Measurements from ENCODE around the gene HAGHL. TPM values are rescaled to one million over a fixed set of nuclear protein-coding genes. Genes with fewer than 3 reads are reported as not detected.

The HAGHL gene
- total RNA-seq, 1 experiment from 2014 or later, result 6.8 TPM

DNA sequence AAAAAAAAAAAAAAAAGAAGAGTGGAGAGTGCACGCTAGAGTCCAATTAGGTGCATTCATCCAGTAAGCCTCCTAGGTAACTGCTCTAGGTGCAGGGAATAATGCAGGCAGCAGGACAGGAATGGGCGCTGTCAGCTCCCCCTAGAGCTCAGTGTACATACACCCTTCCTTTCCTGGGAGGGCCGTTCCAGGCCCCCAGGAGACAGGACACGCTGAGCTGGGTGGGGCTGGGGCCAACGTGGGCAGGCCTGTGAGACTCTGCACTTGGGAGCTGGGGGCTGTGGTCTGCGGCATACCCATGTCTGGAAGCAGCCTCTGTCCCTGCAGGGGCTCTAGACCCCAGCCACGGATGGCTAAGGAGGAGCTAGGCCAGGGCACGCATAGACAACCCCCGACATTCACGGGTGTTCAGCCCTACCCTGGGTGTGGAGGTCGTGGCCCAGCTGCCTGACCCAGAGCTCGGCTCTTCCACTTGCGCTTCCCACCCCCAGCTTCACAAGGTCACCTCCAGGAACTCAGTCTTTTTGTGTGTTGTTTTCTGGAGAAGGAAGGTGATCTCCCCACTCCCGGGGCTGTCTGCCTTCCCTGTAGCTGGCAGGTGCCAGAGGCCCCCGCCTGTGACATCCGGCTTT lies 7.0 kb upstream of the HAGHL start:
- TF ChIP-seq, protein P1, sequence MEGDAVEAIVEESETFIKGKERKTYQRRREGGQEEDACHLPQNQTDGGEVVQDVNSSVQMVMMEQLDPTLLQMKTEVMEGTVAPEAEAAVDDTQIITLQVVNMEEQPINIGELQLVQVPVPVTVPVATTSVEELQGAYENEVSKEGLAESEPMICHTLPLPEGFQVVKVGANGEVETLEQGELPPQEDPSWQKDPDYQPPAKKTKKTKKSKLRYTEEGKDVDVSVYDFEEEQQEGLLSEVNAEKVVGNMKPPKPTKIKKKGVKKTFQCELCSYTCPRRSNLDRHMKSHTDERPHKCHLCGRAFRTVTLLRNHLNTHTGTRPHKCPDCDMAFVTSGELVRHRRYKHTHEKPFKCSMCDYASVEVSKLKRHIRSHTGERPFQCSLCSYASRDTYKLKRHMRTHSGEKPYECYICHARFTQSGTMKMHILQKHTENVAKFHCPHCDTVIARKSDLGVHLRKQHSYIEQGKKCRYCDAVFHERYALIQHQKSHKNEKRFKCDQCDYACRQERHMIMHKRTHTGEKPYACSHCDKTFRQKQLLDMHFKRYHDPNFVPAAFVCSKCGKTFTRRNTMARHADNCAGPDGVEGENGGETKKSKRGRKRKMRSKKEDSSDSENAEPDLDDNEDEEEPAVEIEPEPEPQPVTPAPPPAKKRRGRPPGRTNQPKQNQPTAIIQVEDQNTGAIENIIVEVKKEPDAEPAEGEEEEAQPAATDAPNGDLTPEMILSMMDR (IDR thresholded peaks at IDR 0.05; ENCODE audit: insufficient read depth in 1 of 2, low read depth in 1 of 2, low read length in 1 of 2, severe bottlenecking in 1 of 2, unreplicated experiment in 1 of 2), result peak; percentile 6 to 42
- Mint-ChIP-seq H3K27me3 (ENCODE audit: insufficient read depth, unreplicated experiment) (no peaks in the 10 kb centered on the region), H3K36me3 (ENCODE audit: insufficient read depth, unreplicated experiment) (peaks cover 10% of the 10 kb centered on the region), H3K9me3 (ENCODE audit: unreplicated experiment) (no peaks in the 10 kb centered on the region), H3K4me1 (ENCODE audit: low read depth, unreplicated experiment) (no peaks in the 10 kb centered on the region), H3K27ac (ENCODE audit: unreplicated experiment) (peak overlapping the region; percentile 39), H3K4me3 (ENCODE audit: unreplicated experiment) (peak overlapping the region; percentile 73)
- intact Hi-C loops (cut with micrococcal nuclease; ENCODE audit: unreplicated experiment), result loop anchor here (10.0 kb wide), 1 partner anchor 65 kb away; the partner anchor contains the start of genes CHTF18 and RPUSD1
- H3K9me3 ChIP-seq, result no peaks in the 10 kb centered on the region
- H3K36me3 ChIP-seq (ENCODE audit: control insufficient read depth, insufficient read depth, low read length), result no peaks in the 10 kb centered on the region
- POLR2A ChIA-PET, result interaction anchor here (0.9 to 2.4 kb wide), 3 partner anchors 25 to 68 kb away, joined by 3 to 12 read pairs (median 4); partner anchors contain the start of genes CHTF18 and RPUSD1
- TSS peak; percentile 71 for BruUV-seq (replicated peaks)
- CTCF ChIA-PET, result interaction anchor here (0.6 to 1.0 kb wide), 7 partner anchors 8 to 335 kb away, joined by 3 to 4 read pairs (median 3); partner anchors contain the start of genes CHTF18 and RPUSD1
- DNase-seq, result peak; percentile 58 to 69
- peaks cover 29% of the 10 kb centered on the region for H3K4me1 ChIP-seq
- H3K27me3 ChIP-seq (replicated peaks; ENCODE audit: control insufficient read depth, insufficient read depth, low read length), result no peaks in the 10 kb centered on the region
- H3K4me3 ChIP-seq (ENCODE audit: low read depth, low read length), result peak overlapping the region; percentile 86

DNA sequence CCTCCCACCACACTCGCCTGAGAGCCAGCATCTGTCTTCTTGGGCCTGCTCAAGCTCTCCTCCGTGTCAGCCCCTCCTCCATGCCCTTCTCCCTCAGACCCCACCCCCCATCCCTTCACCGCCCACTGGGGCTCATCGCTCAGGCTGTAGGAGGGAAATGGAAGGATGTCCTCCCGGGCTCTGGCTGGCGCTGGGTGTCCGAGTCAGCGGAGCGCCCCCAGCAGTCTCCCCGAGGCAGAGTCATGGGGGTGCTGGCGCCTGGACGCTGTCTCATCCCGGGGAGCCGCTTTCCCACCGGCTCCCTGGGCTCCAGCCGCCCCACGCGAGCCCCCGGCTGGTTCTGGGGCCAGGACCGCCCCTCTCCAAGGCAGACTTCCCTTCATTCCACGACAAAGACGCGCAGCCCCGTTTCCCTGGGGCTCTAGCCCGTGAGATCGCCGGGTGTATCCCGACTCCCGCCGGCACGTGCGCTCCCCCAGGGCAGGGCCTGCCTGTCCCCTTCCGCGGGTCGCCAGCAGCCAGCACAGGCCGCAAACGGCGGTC lies 6.4 kb upstream of the HAGHL start:
- ChIA-PET POLR2A (interaction anchor here (0.9 to 2.4 kb wide), 4 partner anchors 8 to 68 kb away, joined by 3 to 12 read pairs (median 5); partner anchors contain the start of genes CHTF18 and RPUSD1), CTCF (interaction anchor here (0.6 to 1.7 kb wide), 5 partner anchors 8 to 335 kb away, joined by 3 to 13 read pairs (median 3); no protein-coding TSS in a partner anchor)
- Histone ChIP-seq H3K4me3 (ENCODE audit: low read depth, low read length) (peak overlapping the region; percentile 86), H3K27me3 (replicated peaks; ENCODE audit: control insufficient read depth, insufficient read depth, low read length) (no peaks in the 10 kb centered on the region), H3K9me3 (no peaks in the 10 kb centered on the region), H3K36me3 (ENCODE audit: control insufficient read depth, insufficient read depth, low read length) (no peaks in the 10 kb centered on the region), H3K4me1 (peaks cover 29% of the 10 kb centered on the region)
- TF ChIP-seq, protein P1 (IDR thresholded peaks at IDR 0.05; ENCODE audit: insufficient read depth in 1 of 2, low read depth in 1 of 2, low read length in 1 of 2, severe bottlenecking in 1 of 2, unreplicated experiment in 1 of 2), result no peak
- intact Hi-C loops (cut with micrococcal nuclease; ENCODE audit: unreplicated experiment), result no loop called here
- Mint-ChIP-seq H3K4me1 (ENCODE audit: low read depth, unreplicated experiment) (no peaks in the 10 kb centered on the region), H3K9me3 (ENCODE audit: unreplicated experiment) (no peaks in the 10 kb centered on the region), H3K27me3 (ENCODE audit: insufficient read depth, unreplicated experiment) (no peaks in the 10 kb centered on the region), H3K36me3 (ENCODE audit: insufficient read depth, unreplicated experiment) (peaks cover 10% of the 10 kb centered on the region), H3K27ac (ENCODE audit: unreplicated experiment) (peak overlapping the region; percentile 39), H3K4me3 (ENCODE audit: unreplicated experiment) (peak overlapping the region; percentile 73)
- peak in 1 of 2 experiments; percentile 64 for DNase-seq
- BruUV-seq (replicated peaks), result no TSS peak

DNA sequence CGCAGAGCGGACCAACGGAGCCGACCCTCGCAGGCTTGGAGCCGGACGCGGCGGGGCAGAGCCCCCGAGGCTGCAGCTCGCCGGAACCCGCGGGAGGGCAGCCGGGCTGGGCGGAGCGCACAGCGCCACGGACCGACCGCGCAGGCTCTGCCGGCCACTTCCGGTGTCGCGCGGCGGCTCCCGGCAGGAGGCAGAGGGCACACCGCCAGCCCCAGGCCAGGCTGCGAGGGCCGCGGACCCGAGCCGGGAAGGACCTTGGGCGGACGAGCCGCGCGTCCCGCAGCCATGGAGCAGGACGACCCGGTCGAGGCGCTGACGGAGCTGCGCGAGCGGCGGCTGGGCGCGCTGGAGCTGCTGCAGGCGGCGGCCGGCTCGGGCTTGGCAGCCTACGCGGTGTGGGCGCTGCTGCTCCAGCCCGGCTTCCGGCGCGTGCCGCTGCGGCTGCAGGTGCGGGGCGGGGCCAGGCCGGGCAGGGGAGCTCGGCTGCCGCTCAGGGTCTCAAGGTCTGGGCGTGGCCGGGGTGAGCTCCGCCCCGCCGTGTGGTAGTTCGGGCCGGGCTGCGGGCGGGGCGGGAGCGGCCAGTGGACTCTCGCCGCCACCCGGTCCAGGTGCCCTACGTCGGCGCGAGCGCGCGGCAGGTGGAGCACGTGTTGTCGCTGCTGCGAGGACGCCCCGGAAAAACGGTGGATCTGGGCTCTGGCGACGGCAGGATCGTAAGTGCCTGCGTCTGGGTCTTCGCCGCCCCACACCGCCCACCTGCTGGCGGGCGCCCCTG lies 5.7 kb upstream of the HAGHL start, which contains the start of gene ANTKMT:
Gene ANTKMT, plus strand, starts transcription at position 157 of the 775 bp plus-strand sequence. Its CDS starts 129 bp downstream, at position 286.
- peak; percentile 89 to 95 for DNase-seq

More for the DNA sequence above, 5.7 kb upstream of the HAGHL start, which contains the start of gene ANTKMT:
- H3K36me3 ChIP-seq (ENCODE audit: control insufficient read depth, insufficient read depth, low read length), result no peaks in the 10 kb centered on the region
- CTCF ChIA-PET, result interaction anchor here (0.6 to 1.7 kb wide), 2 partner anchors 9 to 67 kb away, joined by 4 to 13 read pairs; partner anchors contain the start of genes CHTF18 and RPUSD1
- Mint-ChIP-seq H3K36me3 (ENCODE audit: insufficient read depth, unreplicated experiment) (peaks cover 3% of the 10 kb centered on the region), H3K9me3 (ENCODE audit: unreplicated experiment) (no peaks in the 10 kb centered on the region), H3K27ac (ENCODE audit: unreplicated experiment) (peak within 1 kb of the TSS; percentile 39), H3K4me1 (ENCODE audit: low read depth, unreplicated experiment) (no peaks in the 10 kb centered on the region), H3K4me3 (ENCODE audit: unreplicated experiment) (peak within 1 kb of the TSS; percentile 73), H3K27me3 (ENCODE audit: insufficient read depth, unreplicated experiment) (no peaks in the 10 kb centered on the region)
- no peaks in the 10 kb centered on the region for H3K27me3 ChIP-seq (replicated peaks; ENCODE audit: control insufficient read depth, insufficient read depth, low read length)
- no peaks in the 10 kb centered on the region for H3K9me3 ChIP-seq
- H3K4me1 ChIP-seq, result peaks cover 24% of the 10 kb centered on the region
- peak within 1 kb of the TSS; percentile 86 for H3K4me3 ChIP-seq (ENCODE audit: low read depth, low read length)
- TF ChIP-seq, protein P1 (IDR thresholded peaks at IDR 0.05; ENCODE audit: insufficient read depth in 1 of 2, low read depth in 1 of 2, low read length in 1 of 2, severe bottlenecking in 1 of 2, unreplicated experiment in 1 of 2), result no peak
- intact Hi-C loops (cut with micrococcal nuclease; ENCODE audit: unreplicated experiment), result no loop called here
- no TSS peak for BruUV-seq (replicated peaks)
- POLR2A ChIA-PET, result interaction anchor here (0.6 to 2.4 kb wide), 11 partner anchors 9 to 67 kb away, joined by 3 to 12 read pairs (median 4); partner anchors contain the start of genes CHTF18, CIAO3, FBXL16 and RHBDL1
